Psoas muscle (tissue), 8 donors: ENCODE data around the gene ZNF273. TPM values are rescaled to one million over a fixed set of nuclear protein-coding genes. Genes with fewer than 3 reads are reported as not detected.
"Not testable (repeated sequence)": the region's sequence is repeated elsewhere in the genome, so short reads cannot be mapped to it uniquely, and the experiment has no call there.

Source experiments
- ATAC-seq, 4 donors: fragments of 200-7000 bp; cut with Tn5 transposase; one replicate each; pipeline ENCODE4 v1.9.1; 2020; ENCODE audit warnings: moderate library complexity in 3 of 4, mild to moderate bottlenecking in 2 of 4
- DNase-seq, 2 donors: peaks; one replicate each; pipeline ENCODE4 v3.0.0-alpha.2; 2020
- H3K27ac ChIP-seq: fragments of 200-600 bp; one replicate; pipeline ENCODE4 v1.8.0; 2022
- H3K27me3 ChIP-seq, 3 donors: fragments of 200-600 bp in 1 of 3; one replicate each; pipeline versions ENCODE4 v1.6.1 to v1.8.0; 2013 to 2022; ENCODE audit warnings: low read length in 2 of 3, mild to moderate bottlenecking in 2 of 3, moderate library complexity in 1 of 3; ENCODE audit not compliant: insufficient read depth in 3 of 3
- H3K36me3 ChIP-seq, 2 donors: fragments of 200-600 bp in 1 of 2; one replicate each; pipeline versions ENCODE4 v1.6.1 to v1.8.0; 2013 to 2022; ENCODE audit warnings: low read depth in 1 of 2, mild to moderate bottlenecking in 1 of 2, moderate library complexity in 1 of 2; ENCODE audit not compliant: insufficient read depth in 1 of 2
- H3K4me1 ChIP-seq: fragments of 200-600 bp; one replicate; pipeline ENCODE4 v1.8.0; 2022
- H3K4me3 ChIP-seq: fragments of 200-600 bp; one replicate; pipeline ENCODE4 v1.8.0; 2022; ENCODE audit warnings: mild to moderate bottlenecking
- H3K9me3 ChIP-seq: fragments of 200-600 bp; one replicate; pipeline ENCODE4 v1.8.0; 2022
- CTCF ChIP-seq: fragments of 200-600 bp; IDR thresholded peaks from one replicate; pipeline ENCODE4 v1.8.0; 2022; ENCODE audit warnings: antibody characterized with exemption
- WGBS, 3 donors: extraction: QIAGEN DNeasy Blood & Tissue Kit; methylation state at CpG; one replicate each; pipeline versions ENCODE4 v1.1.6 to v1.1.7; 2013; 5-methylcytosine and 5-hydroxymethylcytosine counted together
- intact Hi-C, 2 donors: fragments of 100-400 bp; cut with DNase I; formaldehyde crosslinking; loops; one replicate each; pipeline versions ENCODE4 v1.11.0 to v1.14.2; 2022
- long read RNA-seq, 2 donors: library from polyadenylated mRNA; unstranded; transcript quantifications; one replicate each; pipeline ENCODE4 v2.0.0, GENCODE V29; 2021
- polyA plus RNA-seq, 3 donors: library from polyadenylated mRNA; stranded (reverse); fragments of 200-250 nt; gene quantifications; one replicate each; pipeline ENCODE4 v1.2.3, GENCODE V29; 2013
- total RNA-seq, 4 donors: library from RNA; stranded (reverse); fragmentation: NEBNext Ultra II Directional in 2 of 4; extraction: Animal tissue kit (Norgen Biotek cat#: 25700) in 2 of 4; gene quantifications; one replicate each; pipeline versions ENCODE4 v1.2.1 to v1.2.4, GENCODE V29; 2021 to 2023
- donor health status: healthy with polysubstance abuse.
- donor health status: DM: no; HTN: no; CAD: no; lungs with moderate emphysema.
- donor health status: Bipolar disorder and iron deficiency.
- donor health status: healthy.
- donor health status: DM: yes; HTN: yes; CAD: no.
- donor health status: DM: no; HTN: no; CAD: no.
- donor health status: DM: no; HTN: no; CAD: no.
- donor health status: DM: yes; HTN: yes; CAD: no.

Gene ZNF273
- total RNA-seq (1 to 10 TPM; 1.2 to 2.9 (median 1.9) TPM), polyA plus RNA-seq (1 to 10 TPM in 2 of 3 donors, under 1 TPM in 1; 0.96 to 3.0 (median 1.5) TPM)
- long read RNA-seq, donor 1 = 0 reads
- long read RNA-seq, donor 2, partial matches to known transcripts = 0 of 3 reads
- long read RNA-seq, donor 2, other reads (novel, unspliced or antisense) = 3 of 3 reads

- 0 to 1% (median 1%) methylated on average over 34 of the region's 34 CpGs for WGBS, 3 donors
- H3K9me3 ChIP-seq = no peaks in the 10 kb centered on the region
- ATAC-seq = peak; percentile 96 to 99 (median 98)
- TF ChIP-seq CTCF = no peak
- no peaks in the 10 kb centered on the region for H3K36me3 ChIP-seq
- H3K4me3 ChIP-seq = peak within 1 kb of the TSS; percentile 75
- H3K27ac ChIP-seq = peak within 1 kb of the TSS; percentile 72
- intact Hi-C loops = no loop called here
- H3K27me3 ChIP-seq = no peaks in the 10 kb centered on the region
- DNase-seq = peak; percentile 94 to 95
- peaks cover 12% of the 10 kb centered on the region for H3K4me1 ChIP-seq
Observed at GRCh38 chr7:64902806-64903721, at the start of gene ZNF273. ZNF273 (plus strand) TSS chr7:64903273; CDS start chr7:64903318, 45 bp downstream.

GRCh38 chr7:64853679-64854078 is 49.4 kb upstream of the ZNF273 start:
- no peak for TF ChIP-seq CTCF
- WGBS, 3 donors = 84 to 95% (median 91%) methylated on average over 4 of the region's 4 CpGs
- DNase-seq = no peak
- intact Hi-C loops = no loop called here
- H3K4me3 ChIP-seq = no peak overlapping the region
- no peaks in the 10 kb centered on the region for H3K27me3 ChIP-seq
- no peaks in the 10 kb centered on the region for H3K36me3 ChIP-seq
- H3K9me3 ChIP-seq = no peaks in the 10 kb centered on the region
- ATAC-seq = no peak
- H3K27ac ChIP-seq = no peak overlapping the region
- H3K4me1 ChIP-seq = no peaks in the 10 kb centered on the region

- WGBS, 3 donors = 88 to 92% (median 89%) methylated on average over 1 of the region's 1 CpG
- no peak overlapping the region for H3K27ac ChIP-seq
- no peaks in the 10 kb centered on the region for H3K4me1 ChIP-seq
- H3K27me3 ChIP-seq = no peaks in the 10 kb centered on the region
- no peaks in the 10 kb centered on the region for H3K36me3 ChIP-seq
- H3K4me3 ChIP-seq = no peak overlapping the region
- DNase-seq (no peak), ATAC-seq (no peak)
- H3K9me3 ChIP-seq = no peaks in the 10 kb centered on the region
- intact Hi-C loops = no loop called here
- no peak for TF ChIP-seq CTCF
Observed at GRCh38 chr7:64854969-64855368, 48.1 kb upstream of the ZNF273 start.

- no peak for TF ChIP-seq CTCF
- no peaks in the 10 kb centered on the region for H3K36me3 ChIP-seq
- H3K4me3 ChIP-seq = no peak overlapping the region
- no peaks in the 10 kb centered on the region for H3K4me1 ChIP-seq
- intact Hi-C loops = no loop called here
- no peaks in the 10 kb centered on the region for H3K9me3 ChIP-seq
- WGBS, 3 donors = 31 to 60% (median 56%) methylated on average over 9 of the region's 9 CpGs
- H3K27me3 ChIP-seq = no peaks in the 10 kb centered on the region
- no peak overlapping the region for H3K27ac ChIP-seq
- ATAC-seq = no peak
- DNase-seq = no peak
Observed at GRCh38 chr7:64863021-64863420, 40.1 kb upstream of the ZNF273 start.

- H3K36me3 ChIP-seq, H3K27me3 ChIP-seq, H3K4me3 ChIP-seq, H3K4me1 ChIP-seq, H3K27ac ChIP-seq, ATAC-seq, DNase-seq, intact Hi-C loops, H3K9me3 ChIP-seq: not testable (repeated sequence)
- 85 to 90% (median 86%) methylated on average over 3 of the region's 3 CpGs for WGBS, 3 donors
Observed at GRCh38 chr7:64863530-64863929, 39.5 kb upstream of the ZNF273 start.
